GM19351 (cell line): ENCODE results near the gene TGFBR1.
"Not testable (repeated sequence)": the region's sequence is repeated elsewhere in the genome, so short reads cannot be mapped to it uniquely, and the experiment has no call there.

Source experiments
- ATAC-seq: cut with Tn5 transposase; IDR thresholded peaks from one replicate; pipeline ENCODE4 v1.9.1; 2021; ENCODE audit warnings: mild to moderate bottlenecking, moderate library complexity; ENCODE audit not compliant: unreplicated experiment

TGFBR1 gene

GRCh38 chr9:99075246-99075912 is 29.5 kb upstream of the TGFBR1 start:
- no peak for ATAC-seq

GRCh38 chr9:99076030-99076429 is 28.9 kb upstream of the TGFBR1 start:
- no peak for ATAC-seq

GRCh38 chr9:99076483-99077171 is 28.3 kb upstream of the TGFBR1 start:
- ATAC-seq, result no peak

GRCh38 chr9:99078717-99079116 is 26.2 kb upstream of the TGFBR1 start:
- ATAC-seq, result no peak

GRCh38 chr9:99079542-99079941 is 25.4 kb upstream of the TGFBR1 start:
- ATAC-seq, result no peak

- no peak for ATAC-seq
Observed at GRCh38 chr9:99083051-99083450, 21.9 kb upstream of the TGFBR1 start.

GRCh38 chr9:99085949-99086948 is 18.7 kb upstream of the TGFBR1 start:
- ATAC-seq, result no peak

- no peak for ATAC-seq
Observed at GRCh38 chr9:99087462-99087861, 17.5 kb upstream of the TGFBR1 start.

GRCh38 chr9:99090336-99091130 is 14.4 kb upstream of the TGFBR1 start:
- no peak for ATAC-seq

- no peak for ATAC-seq
Observed at GRCh38 chr9:99092643-99093491, 12.0 kb upstream of the TGFBR1 start.

- ATAC-seq, result no peak
Observed at GRCh38 chr9:99093492-99093791, 11.5 kb upstream of the TGFBR1 start.

GRCh38 chr9:99095565-99095964 is 9.3 kb upstream of the TGFBR1 start:
- no peak for ATAC-seq

- ATAC-seq, result no peak
Observed at GRCh38 chr9:99096409-99096808, 8.5 kb upstream of the TGFBR1 start.

- not testable (repeated sequence) for ATAC-seq
Observed at GRCh38 chr9:99099806-99100585, 4.9 kb upstream of the TGFBR1 start.

- no peak for ATAC-seq
Observed at GRCh38 chr9:99101271-99101670, 3.6 kb upstream of the TGFBR1 start.

GRCh38 chr9:99101812-99102211 is 3.1 kb upstream of the TGFBR1 start:
- ATAC-seq, result no peak

- ATAC-seq, result no peak
Observed at GRCh38 chr9:99103054-99103895, 1.6 kb upstream of the TGFBR1 start.

GRCh38 chr9:99103901-99104458 is 933 bp upstream of the TGFBR1 start:
- no peak for ATAC-seq
